PFSK-1 (cell line): ENCODE measurements around the gene SHLD1.

Source experiments
- FOXP2 ChIP-seq: optimal IDR thresholded peaks from 2 replicates; pipeline ENCODE3; 2011; ENCODE audit warnings: borderline replicate concordance, control low read depth, inconsistent platforms; ENCODE audit not compliant: insufficient read depth; ENCODE audit errors: extremely low read length, extremely low read depth
- POLR2AphosphoS5 ChIP-seq: IDR thresholded peaks from 2 replicates; pipeline ENCODE4 v1.6.1; 2012; ENCODE audit warnings: low read depth, mild to moderate bottlenecking, control low read depth, low read length, moderate library complexity
- TAF1 ChIP-seq: IDR thresholded peaks from 2 replicates; pipeline ENCODE4 v1.6.1; 2012; ENCODE audit warnings: low read length, control low read depth, borderline replicate concordance; ENCODE audit not compliant: insufficient read depth

DNA sequence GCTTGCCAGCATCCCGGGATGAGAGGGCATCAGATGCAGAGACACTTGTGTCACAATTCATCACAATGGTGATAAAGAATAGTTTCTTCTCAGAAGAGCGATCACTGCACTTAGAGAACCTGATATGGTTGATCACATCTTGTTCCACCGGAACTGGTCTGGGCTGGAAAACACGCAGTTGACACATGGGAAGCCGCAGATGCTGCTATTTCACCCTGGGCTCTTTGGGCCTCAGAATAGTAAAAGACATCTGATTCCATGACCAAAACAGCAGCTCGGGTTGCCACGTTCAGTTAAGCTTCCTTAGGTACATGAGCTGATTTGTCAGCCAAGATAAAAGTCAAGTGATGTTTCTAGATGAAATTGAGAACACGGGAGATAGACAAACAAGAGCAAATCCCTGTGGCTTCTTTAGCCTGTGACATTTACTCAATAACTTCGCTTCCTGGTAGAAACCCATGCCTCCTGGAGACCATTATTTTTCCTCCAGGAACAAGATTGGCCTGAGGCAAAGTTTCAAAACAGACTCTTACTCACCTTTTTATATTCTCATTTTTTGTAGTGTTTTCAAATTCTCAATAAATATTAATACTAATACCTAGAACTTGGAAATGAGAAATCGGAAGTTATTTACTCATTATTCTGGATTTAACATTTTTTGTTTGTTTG, 140.7 kb downstream of the SHLD1 start:
- no peak for TF ChIP-seq TAF1
- TF ChIP-seq FOXP2 = no peak
- no peak for TF ChIP-seq POLR2AphosphoS5
